ENCODE results near the gene OLR1.
A peak's percentile ranks its signal among the peaks of the same experiment; 100 is the strongest.
"Not testable (repeated sequence)": the region's sequence is repeated elsewhere in the genome, so short reads cannot be mapped to it uniquely, and the experiment has no call there.

OLR1 gene

DNA sequence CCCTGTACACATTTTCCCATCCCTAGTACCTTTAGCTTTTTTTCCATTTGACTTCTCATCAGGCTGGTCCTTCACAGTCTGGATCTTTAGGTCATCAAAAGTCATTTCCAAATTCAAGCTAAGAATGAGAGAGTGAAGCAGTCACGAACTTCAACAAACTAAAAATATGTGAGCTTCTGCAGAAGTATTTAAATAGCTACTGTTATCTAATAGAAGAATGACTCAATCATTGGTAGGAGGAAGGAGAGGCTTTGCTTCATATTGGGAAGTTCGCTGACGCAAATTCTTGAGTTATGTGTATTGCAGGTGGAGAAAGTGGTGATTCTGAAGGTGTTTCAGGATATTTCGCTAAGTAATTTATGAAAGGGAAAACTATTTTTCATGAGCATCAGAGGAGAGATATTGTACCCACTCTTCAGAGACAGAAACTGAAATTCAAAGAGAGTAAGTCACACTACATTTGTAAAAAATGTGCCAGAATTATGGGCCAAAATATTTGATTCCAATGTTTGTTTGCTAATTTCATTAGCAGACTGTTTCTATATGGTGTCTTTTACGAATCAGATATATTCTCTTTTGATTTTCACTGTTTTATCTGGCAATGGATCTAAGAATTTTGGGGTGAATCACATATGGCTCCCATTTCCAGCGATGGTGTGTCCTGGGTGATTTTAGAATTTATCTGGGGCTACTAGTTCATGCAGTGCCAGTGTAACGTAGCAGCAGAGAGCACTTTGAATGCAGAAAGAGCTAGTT is at the start of gene OLR1:
TSS of gene OLR1 (minus strand) at position 160 of the 756 bp plus-strand sequence. CDS start at position 105, 55 bp downstream.
- DNase-seq: no peak

DNA sequence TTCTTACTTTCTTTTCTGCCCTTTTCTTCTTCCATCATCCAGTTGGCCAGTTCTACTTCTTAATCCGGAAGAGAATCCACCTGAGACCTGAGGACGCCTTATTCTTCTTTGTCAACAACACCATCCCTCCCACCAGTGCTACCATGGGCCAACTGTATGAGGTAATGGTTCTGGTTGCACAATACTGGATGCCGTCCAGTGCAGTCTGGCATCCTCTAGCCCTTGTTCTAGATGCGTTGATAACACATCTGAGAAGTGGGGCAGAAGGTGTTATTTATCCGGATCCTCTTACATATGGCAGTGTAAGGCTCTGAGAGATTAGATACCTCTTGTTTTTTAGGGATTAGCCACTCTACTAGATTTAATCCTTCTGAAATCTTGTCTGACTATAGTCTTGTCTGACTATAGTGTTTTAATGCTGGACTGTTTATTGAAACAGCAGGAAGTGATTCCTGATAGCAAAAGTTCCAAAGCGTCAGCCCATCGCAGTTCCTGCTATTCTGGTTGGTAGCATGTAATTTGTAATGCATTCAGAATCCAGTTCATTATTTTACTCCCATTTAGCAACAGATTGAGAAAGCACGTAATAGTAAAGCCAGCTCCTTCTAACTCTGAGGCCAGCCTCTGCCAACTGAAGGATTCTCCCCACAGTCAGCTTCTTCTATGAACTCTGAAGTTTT is 48.6 kb upstream of the OLR1 start:
- DNase-seq: no peak

- DNase-seq: no peak
These were observed 46.1 kb upstream of the OLR1 start for GRCh38 chr12:10218021-10218420.

DNA sequence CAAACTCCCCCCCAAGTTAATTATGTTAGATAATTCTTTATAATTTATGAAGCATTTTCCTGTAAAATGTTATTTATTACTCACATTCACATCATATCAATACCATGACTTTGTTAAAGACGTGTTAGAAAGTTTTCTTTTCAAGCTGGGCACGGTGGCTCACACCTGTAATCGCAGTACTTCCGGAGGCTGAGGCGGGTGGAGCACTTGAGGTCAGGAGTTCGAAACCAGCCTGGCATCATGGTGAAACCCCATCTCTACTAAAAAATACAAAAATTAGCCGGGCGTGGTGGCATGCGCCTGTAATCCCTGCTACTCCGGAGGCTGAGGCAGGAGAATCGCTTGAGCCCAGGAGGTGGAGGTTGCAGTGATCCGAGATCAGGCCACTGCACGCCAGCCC is 44.0 kb upstream of the OLR1 start:
- DNase-seq: not testable (repeated sequence)

GRCh38 chr12:10215436-10215835 is 43.5 kb upstream of the OLR1 start:
- DNase-seq: no peak

DNA sequence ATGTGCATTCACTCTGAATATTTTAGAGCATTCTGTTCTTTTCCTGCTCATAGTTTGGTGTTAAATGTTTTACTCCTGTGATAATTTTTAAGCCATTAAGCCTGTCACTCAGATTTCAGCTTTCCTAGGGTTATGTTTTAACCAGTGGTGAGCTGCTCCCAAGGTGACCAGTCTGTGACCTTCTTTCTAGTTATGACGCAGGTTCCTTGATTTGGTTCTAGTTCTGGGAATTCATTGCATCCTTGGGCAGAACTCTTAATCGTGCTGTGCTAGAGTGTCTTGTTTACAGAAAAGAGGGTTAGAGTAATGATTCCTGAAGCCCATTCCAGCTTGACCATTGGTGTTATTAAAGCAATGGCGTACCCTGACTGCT is 42.9 kb upstream of the OLR1 start:
- DNase-seq: no peak

DNA sequence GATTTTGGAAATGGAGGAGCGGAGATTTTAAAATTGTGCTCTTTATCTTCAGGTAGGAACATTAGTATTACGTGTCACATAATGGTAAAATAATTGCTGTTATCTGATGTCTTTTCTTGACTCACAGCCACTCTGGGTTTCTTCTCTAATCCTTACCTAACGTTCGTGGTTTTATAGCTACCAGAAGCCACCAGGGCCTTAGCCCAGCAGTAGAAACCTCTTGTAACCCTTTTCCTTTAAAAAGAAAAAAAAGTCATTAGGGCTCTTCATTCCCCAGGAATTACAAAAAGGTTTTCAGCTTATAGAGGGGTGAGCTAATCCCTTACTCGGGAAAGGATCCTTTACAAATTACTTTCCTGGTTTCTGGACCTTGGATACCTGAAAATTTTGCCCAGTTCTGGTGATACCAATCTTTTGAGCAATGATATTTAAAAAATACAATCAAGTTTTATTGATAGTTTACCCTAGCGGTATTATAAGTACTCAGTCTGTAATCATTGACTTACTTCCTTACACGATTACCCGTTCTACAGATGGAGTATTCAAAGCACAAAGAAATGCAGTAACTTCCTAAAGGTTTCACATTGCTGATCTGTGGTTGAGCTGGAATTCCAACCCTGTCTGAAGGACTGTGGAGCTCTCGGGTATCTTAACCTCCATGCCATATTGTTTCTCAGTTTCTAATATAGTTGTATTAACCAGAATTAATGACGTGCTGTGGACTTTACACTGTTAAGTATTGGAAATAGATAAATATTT is 42.4 kb upstream of the OLR1 start:
- DNase-seq: no peak

- DNase-seq: no peak
These were observed 41.5 kb upstream of the OLR1 start for GRCh38 chr12:10213168-10214135.

DNA sequence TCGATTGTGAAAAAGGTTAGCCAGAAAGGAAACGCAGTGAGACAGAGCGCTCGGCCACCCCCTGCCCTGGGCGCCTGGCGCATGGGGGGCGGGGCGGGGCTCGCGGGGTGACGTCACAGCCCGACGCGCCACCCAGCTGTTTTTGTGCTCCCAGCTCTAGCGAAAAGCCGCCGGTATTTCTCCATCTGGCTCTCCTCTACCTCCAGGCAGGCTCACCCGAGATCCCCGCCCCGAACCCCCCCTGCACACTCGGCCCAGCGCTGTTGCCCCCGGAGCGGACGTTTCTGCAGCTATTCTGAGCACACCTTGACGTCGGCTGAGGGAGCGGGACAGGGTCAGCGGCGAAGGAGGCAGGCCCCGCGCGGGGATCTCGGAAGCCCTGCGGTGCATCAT is 40.8 kb upstream of the OLR1 start, which contains the start of gene GABARAPL1:
TSS of gene GABARAPL1 (plus strand) at position 139 of the 393 bp plus-strand sequence. CDS start at position 392, 253 bp downstream.
- no peak for DNase-seq

GRCh38 chr12:10211940-10212738 is 40.2 kb upstream of the OLR1 start:
- DNase-seq: peak; percentile 53

DNA sequence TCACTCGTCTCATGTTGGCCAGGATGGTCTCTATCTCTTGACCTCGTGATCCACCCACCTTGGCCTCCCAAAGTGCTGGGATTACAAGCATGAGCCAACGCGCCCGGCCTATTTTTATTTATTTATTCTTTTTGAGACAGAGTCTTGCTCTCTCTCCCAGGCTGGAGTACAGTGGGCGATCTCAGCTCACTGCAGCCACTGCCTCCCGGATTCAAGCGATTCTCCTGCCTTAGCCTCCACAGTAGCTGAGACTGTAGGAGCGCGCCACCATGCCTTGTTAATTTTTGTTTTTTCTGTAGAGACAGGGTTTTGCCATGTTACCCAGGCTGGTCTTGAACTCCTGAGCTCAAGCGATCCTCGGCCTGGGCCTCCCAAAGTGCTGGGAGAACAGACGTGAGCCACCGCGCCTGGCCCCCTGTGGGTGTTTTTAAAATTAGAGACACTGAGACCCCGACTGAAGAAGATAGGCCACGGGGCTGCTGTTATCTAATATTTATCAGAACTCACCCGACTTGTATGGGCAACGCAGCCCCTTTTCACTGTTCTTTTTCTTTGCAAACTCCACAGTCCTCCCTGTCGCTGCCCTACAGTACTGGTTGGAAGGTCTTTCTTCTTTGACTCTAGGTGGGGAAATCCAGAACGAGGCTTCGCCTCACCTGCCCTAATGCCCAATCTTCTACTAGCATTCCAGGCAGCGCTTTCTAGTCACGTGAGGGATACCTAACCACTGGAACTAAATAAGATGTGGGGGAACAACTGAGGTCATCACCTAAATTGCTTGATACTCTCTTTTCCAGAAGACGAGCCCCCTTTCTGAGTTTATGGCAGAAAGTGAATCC is 39.4 kb upstream of the OLR1 start:
- no peak for DNase-seq

DNA sequence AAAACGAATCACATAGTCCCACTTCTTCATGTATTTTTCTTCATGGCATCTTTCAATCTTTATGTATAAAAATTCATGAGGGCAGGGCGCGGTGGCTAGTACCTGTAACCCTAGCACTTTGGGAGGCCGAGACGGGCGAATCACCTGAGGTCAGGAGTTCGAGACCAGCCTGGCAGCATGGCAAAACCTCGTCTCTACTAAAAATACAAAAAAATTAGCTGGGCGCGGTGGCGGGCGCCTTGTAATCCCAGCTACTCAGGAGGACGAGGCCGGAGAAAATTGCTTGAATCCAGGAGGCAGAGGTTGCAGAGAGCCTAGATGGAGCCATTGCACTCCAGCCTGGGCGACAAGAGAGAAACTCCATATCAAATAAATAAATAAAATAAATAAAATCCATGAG is 38.3 kb upstream of the OLR1 start:
- DNase-seq: no peak

DNA sequence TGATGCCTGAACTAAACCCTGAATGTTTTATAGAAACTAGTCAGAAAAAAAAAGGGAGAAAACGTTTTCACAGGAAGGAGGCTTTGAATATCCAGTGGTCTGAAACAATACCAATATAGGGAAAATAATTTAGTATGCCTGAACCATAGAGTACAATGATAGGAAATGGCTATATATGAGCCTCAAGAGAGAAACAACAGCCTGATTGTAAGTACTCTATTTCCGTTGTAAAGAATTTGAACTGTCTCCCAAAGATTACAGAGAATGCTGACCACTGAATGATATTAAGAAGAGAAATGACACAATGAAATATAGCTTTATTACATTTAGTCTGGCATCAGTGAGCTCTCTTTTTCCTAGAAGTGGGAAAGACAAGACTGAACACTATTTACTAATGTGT is 35.2 kb upstream of the OLR1 start:
- no peak for DNase-seq

DNA sequence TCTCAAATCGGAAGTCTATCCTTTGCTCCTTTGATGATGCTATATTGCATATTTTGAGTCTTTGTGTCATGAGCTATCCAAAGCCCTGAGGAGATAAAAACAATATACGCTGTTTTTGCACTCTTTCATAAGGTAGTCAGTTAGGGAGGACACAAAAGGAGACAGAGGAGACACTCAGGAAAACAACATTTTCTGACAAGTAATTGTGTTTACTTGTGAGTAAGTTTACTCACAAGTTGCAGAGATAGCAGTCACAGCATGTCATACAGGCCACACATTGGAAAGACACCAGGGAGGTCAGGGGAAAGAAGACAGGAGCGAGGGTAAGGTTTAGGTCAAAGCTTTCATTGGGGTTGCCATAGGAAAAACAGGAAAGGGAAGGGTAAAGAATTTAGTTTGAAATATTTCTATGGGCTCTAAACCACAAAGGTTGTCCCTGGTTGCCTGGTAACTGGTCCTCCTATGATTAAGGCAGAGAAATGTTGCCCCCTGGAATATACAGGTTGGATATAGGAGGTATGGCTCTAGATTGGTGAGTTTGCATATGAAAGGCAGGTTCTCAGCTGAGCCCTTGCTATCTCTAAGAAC is 33.4 kb upstream of the OLR1 start:
- DNase-seq: no peak

DNA sequence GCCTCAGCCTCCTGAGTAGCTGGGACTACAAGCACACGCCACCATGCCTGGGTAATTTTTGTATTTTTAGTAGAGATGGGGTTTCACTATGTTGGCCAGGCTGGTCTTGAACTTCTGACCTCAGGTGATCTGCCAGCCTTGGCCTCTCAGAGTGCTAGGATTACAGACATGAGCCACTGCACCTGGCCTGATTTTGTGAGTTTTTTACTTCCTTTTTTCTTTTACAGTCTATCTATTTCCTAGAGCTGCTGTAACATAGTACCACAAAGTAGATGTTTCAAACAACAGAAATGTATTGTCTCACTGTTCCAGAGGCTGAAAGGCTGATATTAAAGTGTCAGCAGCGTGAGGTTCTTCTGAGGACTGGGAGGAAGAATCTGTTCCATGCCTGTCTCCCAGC is 32.6 kb upstream of the OLR1 start:
- not testable (repeated sequence) for DNase-seq

GRCh38 chr12:10197879-10198278 is 25.9 kb upstream of the OLR1 start:
- no peak for DNase-seq

- DNase-seq: no peak
These were observed 24.3 kb upstream of the OLR1 start for GRCh38 chr12:10196210-10196609.

- no peak for DNase-seq
These were observed 22.3 kb upstream of the OLR1 start for GRCh38 chr12:10194160-10194670.

- DNase-seq: no peak
These were observed 19.9 kb upstream of the OLR1 start for GRCh38 chr12:10191865-10192264.

All from SHP77 treated with DMSO at 0.1 percent for 48 hours (cell line).